Renal cortex interstitium (tissue), 11 donors: Measurements from ENCODE around the gene TEAD1. TPM values are rescaled to one million over a fixed set of nuclear protein-coding genes. Genes with fewer than 3 reads are reported as not detected.

Source experiments
- DNase-seq, 11 donors: peaks; one replicate each; pipeline ENCODE4 v3.0.0-alpha.2; 2013; ENCODE audit warnings: low read depth in 9 of 11, low spot score in 4 of 11; ENCODE audit errors: extremely low read depth in 1 of 11
- polyA plus RNA-seq, 3 donors: library from polyadenylated mRNA; unstranded; fragments of 120-200 nt; gene quantifications; one replicate each; pipeline ENCODE4 v1.2.1, GENCODE V29; 2013; ENCODE audit not compliant: insufficient read length in 3 of 3

Gene TEAD1
- polyA plus RNA-seq, 3 donors: 88.2 to 109 (median 92.8) TPM

- no peak for DNase-seq
Observed at GRCh38 chr11:12768726-12769673, 94.8 kb downstream of the TEAD1 start.

DNA sequence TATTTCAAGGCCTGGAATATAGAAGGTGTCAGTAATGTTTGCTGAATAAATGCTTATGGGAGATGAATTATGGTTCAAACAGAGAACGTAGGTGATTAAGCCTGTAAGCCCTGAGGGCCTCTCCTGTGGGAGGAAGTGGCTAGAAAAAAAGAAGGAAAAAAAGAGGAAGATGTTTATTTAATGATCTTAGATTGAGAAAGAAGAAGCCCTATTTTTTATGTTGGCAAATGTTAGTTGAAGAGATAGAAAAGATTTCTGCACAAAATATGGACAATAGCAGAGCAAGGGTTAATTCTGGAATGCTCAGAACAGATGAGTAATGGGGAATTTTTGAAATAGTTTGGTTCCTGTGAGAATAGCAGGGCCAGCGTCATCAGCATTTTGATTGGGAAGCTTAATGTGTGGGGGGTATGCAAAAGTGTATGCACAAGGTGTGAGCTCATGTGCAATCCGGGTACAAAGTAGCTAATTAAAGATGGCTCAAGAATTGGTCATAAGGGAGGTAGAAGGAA lies 95.7 kb downstream of the TEAD1 start:
- no peak for DNase-seq

DNA sequence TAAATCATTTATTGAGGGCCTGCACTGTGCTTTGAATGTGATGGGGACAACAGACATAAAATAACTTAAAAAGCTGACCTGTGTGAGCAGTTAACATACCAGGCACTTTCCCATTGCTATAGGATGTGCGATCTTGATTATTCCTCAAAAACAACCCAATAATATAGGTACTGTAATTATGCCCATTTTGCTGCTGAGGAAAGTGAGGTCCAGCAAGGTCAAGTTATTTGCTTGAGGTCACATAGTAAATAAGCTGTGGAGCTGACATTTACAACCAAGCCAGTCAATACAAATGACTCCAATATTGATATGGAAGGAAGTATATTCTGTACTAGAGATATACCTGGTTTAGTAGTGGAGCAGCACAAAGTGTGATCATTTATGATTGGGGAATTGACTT lies 96.2 kb downstream of the TEAD1 start:
- no peak for DNase-seq

DNA sequence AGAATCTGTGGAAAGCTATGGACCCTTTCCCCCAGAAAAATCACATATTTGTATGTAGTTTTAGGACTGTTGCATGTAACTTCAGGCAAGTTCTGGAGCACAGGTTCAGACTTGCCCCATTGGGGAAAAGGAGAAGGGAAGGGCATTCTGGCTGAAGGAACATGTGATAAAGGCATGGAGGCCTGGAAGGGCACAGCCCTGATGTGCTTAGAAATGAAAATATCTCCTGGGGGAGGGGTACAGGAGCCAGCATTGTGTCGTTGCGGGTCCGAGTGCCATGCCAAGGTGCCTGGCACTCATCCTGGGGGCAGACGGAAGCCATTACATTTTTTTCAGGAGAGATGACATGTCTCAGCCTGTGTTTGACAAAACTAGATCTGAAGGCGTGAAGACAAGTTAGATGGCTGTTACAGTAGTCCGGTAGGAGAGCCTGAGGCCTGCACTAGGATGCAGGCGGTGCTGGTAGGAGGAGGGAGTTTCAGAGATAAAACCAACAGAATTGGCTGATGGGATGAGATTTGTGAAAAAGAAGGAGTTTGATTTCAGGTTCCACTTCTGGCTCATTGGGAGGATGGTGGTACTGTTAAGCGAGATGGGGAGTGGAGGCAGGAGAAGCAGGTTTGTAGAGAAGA lies 96.9 kb downstream of the TEAD1 start:
- no peak for DNase-seq

GRCh38 chr11:12771875-12772274 lies 97.7 kb downstream of the TEAD1 start:
- DNase-seq: no peak

DNA sequence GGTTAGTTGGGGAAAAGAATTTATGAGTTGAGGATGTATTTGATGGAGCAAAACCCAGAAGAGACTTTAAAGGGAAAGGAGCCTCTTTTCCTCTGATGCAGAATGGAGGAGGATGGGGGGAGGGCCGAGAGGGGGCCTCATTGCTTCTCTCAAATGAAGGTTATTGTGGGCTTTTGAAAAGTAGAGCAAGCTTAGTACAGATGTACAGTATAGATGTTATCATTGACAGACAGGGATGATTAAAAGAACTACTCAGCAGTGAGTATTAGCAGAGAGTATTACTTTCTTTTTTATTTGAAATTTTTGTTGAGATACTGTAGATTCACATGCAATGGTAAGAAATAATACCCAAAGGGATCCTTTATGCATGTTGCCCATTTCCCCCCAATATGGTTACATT lies 98.1 kb downstream of the TEAD1 start:
- DNase-seq: no peak

- no peak for DNase-seq
Observed at GRCh38 chr11:12773591-12773990, 99.4 kb downstream of the TEAD1 start.

- DNase-seq: no peak
Observed at GRCh38 chr11:12775955-12776354, 101.7 kb downstream of the TEAD1 start.

DNA sequence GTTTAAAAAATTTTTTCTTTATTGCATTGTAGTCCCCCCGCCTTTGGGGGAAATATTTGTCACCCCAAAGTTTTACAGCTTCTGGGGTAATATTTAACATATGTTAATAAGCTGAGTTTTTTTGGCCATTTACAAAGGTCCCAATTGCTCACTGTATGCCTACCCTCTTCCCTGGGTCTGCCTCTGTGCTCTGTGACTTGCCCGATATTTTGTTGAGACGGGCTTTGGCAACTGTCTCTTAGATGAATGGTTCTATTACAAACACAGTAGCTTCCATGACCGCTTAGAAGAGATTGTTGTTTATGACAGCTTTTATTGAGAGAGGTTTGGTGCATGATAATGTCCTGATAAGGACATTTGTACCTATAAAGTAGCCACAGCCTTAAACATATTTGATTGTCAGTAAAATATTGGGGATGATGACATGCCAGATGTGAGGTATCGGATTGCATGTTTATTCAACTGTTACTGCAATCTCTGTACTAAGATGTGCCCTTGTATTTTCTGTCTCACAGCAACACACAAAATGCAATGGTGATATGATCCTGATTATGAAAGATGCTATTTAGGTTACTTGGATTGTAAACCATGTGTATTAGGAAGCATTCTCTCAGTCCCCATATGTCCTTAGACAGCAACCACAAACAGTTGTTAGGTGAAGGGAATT lies 103.1 kb downstream of the TEAD1 start:
- DNase-seq: no peak

DNA sequence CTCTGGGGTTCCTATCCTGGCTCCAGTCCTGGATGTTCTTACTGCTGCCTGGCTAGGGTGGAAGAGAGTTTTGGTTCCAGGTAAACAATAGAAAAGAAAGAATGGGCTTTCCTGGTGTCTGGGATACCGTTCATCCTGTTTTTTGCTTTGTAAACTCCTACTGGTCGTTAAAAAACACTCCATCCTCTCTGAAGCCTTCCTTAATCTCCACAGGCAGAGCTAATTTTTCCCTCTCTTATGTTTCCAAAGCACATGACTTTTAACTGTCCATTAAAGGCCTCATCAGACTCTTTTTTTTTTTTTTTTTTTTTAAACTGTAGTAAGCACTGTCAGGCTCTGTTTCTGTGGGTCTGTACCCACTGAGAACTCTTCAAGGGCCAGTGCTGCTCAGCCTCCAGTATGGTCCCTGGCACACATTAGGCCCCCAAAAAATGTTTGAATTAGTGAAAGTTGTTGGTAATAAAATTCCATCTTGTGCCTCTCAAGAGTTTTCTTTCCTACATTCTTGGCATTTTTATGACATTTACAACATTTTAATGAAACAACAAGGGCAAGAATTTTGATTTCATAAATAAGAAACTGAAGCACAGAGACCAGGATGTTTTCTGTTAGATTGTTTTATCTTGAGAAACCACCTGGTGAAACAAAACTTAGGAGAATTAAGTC lies 104.2 kb downstream of the TEAD1 start:
- no peak for DNase-seq

GRCh38 chr11:12783765-12784164 lies 109.5 kb downstream of the TEAD1 start:
- no peak for DNase-seq

GRCh38 chr11:12784445-12784844 lies 110.2 kb downstream of the TEAD1 start:
- no peak for DNase-seq

- DNase-seq: no peak
Observed at GRCh38 chr11:12784987-12785386, 110.8 kb downstream of the TEAD1 start.

DNA sequence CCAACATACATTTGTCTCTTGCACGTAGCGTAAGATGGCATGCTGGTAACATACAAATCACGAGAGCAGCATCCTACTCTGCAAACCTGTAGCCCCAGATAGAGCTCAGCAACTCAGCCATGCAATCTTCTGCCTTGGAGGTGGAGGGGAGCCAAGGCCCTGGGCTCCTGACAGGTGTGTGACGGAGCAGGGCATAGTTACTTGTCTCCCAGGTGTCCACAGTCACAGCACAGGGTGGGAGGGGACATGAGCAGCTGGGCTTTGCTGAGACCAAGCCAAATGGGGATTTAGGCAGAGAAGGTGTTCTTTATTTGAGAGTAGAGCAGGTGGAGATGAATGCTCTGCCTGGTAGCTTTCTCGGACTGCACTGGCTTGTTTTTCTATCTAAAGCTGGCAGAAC lies 111.7 kb downstream of the TEAD1 start:
- DNase-seq: no peak

DNA sequence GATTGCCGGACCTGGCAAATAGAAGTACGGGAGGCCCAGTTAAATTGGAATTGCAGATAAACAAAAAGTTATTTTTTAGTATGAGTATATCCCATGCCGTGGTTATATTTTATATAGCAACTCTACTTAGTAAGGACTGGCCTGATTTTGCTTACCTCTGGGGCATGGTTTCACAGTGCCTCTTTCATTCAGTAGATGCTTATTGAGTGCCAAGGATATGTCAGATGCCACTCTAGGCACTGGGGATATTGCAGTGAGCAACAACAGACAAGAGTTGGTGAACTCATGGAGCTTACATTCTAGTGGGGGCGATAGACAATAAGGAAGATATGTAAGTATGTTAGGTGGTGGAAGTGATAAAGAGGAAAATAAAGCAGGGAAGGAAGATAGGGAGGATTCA lies 112.2 kb downstream of the TEAD1 start:
- DNase-seq: no peak

DNA sequence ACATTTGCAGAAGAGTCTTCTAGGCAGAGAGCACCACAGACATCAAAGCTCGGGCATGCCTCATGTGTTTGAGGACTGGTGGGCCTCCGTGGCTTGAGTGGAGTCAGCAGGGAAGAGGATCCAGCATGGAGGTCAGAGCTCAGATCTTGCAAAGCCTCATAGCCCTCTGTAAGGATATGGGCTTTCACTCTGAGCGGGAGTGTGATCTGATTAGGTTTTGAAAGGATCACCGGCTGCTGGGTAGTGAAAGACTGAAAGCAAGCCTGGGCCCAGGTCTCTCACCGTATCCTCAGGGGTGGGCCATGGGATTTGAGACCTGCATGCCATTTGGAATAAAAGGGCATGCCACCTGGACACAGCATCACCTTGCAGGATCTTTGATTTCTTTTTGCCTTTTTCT lies 112.7 kb downstream of the TEAD1 start:
- no peak for DNase-seq

- no peak for DNase-seq
Observed at GRCh38 chr11:12787847-12788246, 113.6 kb downstream of the TEAD1 start.

- DNase-seq: no peak
Observed at GRCh38 chr11:12789054-12789453, 114.8 kb downstream of the TEAD1 start.

DNA sequence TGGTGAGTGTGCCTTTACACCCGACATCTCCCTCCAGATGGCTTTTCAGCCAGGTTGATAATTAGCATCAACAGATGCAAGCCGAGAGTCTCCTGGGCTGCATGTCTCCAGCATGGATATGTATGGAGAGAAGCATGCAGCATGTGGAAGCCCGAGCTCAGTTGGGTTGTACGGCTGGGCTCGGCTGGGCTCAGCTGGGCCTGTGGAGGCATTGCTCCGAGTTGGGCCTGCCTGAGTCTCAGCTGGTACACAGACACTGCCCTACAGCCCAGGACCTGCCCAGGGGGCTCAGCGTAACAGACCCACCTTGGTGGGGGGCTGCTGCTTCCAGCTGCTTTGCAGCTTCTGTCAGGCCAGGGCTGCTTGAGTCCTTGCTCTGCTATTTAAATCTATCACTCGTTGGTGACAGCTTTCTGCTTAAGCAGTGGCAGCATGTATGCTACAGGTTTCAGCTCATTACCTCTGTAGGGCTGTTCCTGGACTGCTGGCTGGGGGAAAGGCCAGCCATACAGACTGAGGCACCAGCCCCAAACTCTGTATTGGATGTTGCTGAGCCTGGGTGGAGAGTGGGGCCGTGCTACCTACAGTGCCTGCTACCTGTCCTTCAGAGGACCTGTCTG lies 115.5 kb downstream of the TEAD1 start:
- DNase-seq: no peak
